ENCODE measurements around the gene SLC25A11.
A peak's percentile ranks its signal among the peaks of the same experiment; 100 is the strongest.

Gene SLC25A11

GRCh38 chr17:4939796-4940554 is at the start of gene SLC25A11, which contains the start of gene RNF167:
TSS of gene SLC25A11 (minus strand) at chr17:4940046. CDS start at chr17:4939910, 136 bp downstream.
TSS of gene RNF167 (plus strand) at chr17:4940268. CDS start at chr17:4940910, 642 bp downstream.
- no peak for TF ChIP-seq CTCF (IDR thresholded peaks at IDR 0.05; ENCODE audit: low read depth, low read length)
- H3K4me3 ChIP-seq (ENCODE audit: low read depth, low read length), result peak within 1 kb of the TSS; percentile 93

GRCh38 chr17:4987767-4988567 is 48.1 kb upstream of the SLC25A11 start:
- TF ChIP-seq CTCF (IDR thresholded peaks at IDR 0.05; ENCODE audit: low read depth, low read length), result no peak
- H3K4me3 ChIP-seq (ENCODE audit: low read depth, low read length), result peak overlapping the region; percentile 84

GRCh38 chr17:4986951-4987766 is 47.3 kb upstream of the SLC25A11 start, which contains the start of gene CAMTA2:
TSS of gene CAMTA2 (minus strand) at chr17:4987675. CDS start at chr17:4986222, 1,453 bp downstream.
- peak; percentile 54 for TF ChIP-seq CTCF (IDR thresholded peaks at IDR 0.05; ENCODE audit: low read depth, low read length)
- H3K4me3 ChIP-seq (ENCODE audit: low read depth, low read length), result peak within 1 kb of the TSS; percentile 84

- H3K4me3 ChIP-seq (ENCODE audit: low read depth, low read length), result peak overlapping the region; percentile 84
Observed at GRCh38 chr17:4986403-4986802, 46.6 kb upstream of the SLC25A11 start.

GRCh38 chr17:4982305-4982704 is 42.5 kb upstream of the SLC25A11 start:
- no peak for TF ChIP-seq CTCF (IDR thresholded peaks at IDR 0.05; ENCODE audit: low read depth, low read length)

More at GRCh38 chr17:4986403-4986802, 46.6 kb upstream of the SLC25A11 start:
- TF ChIP-seq CTCF (IDR thresholded peaks at IDR 0.05; ENCODE audit: low read depth, low read length), result no peak

GRCh38 chr17:4980644-4981216 is 40.9 kb upstream of the SLC25A11 start:
- TF ChIP-seq CTCF (IDR thresholded peaks at IDR 0.05; ENCODE audit: low read depth, low read length), result peak; percentile 70
- H3K4me3 ChIP-seq (ENCODE audit: low read depth, low read length), result no peak overlapping the region

More at GRCh38 chr17:4982305-4982704, 42.5 kb upstream of the SLC25A11 start:
- no peak overlapping the region for H3K4me3 ChIP-seq (ENCODE audit: low read depth, low read length)

Data from WI38 (cell line).